HG03039 (cell line): ENCODE data around the gene CAB39L.
"Not testable (repeated sequence)": the region's sequence is repeated elsewhere in the genome, so short reads cannot be mapped to it uniquely, and the experiment has no call there.

ENCODE experiments used
- ATAC-seq: cut with Tn5 transposase; IDR thresholded peaks from one replicate; pipeline ENCODE4 v1.9.1; 2021; ENCODE audit warnings: mild to moderate bottlenecking, moderate library complexity; ENCODE audit not compliant: unreplicated experiment

CAB39L gene

GRCh38 chr13:49348751-49349150, 95.1 kb downstream of the CAB39L start:
- no peak for ATAC-seq

- ATAC-seq: no peak
These were observed 96.0 kb downstream of the CAB39L start for GRCh38 chr13:49347650-49348385.

DNA sequence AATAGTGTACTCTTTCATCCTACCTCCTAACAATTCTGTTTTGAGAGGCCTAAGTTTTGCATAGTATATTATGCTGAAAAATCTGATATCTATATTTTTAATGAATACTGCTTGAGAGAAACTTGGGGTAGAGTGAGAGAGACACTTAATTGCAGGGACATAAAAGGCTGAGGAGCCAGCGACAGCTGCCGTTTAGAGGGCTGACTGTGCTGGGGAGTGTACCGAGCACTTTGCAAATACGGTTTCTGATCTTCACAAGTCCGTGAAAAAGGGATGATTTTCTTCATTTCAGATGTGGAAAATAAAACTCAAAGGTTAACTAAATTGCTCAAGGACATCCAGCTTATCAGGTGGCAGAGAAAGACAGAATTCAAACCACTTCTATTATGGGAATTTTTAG, 97.4 kb downstream of the CAB39L start:
- no peak for ATAC-seq

GRCh38 chr13:49343731-49344130, 100.1 kb downstream of the CAB39L start:
- ATAC-seq: no peak

DNA sequence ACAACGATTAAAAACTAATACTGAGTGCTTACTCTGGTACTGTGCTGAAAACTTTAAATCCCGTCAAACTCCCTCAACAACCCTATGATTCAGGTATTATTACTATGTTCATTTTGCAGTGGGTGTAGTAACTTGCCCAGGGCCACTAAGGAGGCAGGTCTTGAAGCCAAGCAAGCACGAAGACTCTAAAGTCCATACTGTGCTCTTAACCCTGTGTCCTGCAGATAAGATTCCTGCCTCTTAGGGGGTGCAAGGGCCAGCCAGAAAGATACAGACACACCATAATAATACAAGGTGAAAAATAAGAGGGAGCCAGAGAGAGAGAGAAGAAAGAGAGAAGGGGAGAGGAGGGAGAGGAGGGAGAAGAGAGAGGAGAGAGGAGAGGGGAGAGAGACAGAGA, 100.6 kb downstream of the CAB39L start:
- ATAC-seq: no peak

DNA sequence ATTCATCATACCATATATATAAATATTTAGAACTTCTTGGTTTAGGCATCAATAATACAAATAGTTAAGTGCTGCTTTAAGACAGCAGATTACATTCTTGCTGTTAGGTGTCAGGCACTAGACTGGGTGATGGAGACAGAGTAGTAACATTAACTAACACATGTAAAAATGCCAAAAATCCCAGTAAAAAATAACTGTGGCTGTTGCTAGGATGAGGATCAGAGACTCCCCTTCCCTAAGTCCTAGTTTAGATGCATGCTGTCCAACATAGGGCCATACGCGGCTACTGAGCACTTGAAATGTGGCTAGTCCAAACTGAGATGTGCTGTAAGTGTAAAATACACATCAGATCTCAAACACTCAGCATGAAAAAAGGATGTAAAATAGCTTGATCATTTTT, 101.4 kb downstream of the CAB39L start:
- ATAC-seq: no peak

- no peak for ATAC-seq
These were observed 101.9 kb downstream of the CAB39L start for GRCh38 chr13:49341941-49342340.

DNA sequence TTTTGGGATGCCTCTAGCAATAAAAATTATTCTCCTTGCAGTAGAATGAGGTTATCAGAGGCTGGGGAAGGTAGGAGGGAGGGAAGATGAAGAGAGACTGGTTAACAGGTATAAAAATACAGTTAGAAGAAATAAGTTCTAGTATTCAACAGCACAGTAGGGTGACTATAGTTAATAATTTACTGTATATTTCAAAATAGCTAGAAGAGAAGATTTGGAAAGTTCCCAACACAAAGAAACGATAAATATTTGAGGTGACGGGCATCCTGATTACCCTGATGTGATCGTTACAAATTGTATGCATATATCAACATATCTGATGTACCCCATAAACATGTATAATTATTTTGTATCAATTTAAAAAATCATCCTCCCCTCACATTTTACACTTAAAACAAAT, 102.3 kb downstream of the CAB39L start:
- ATAC-seq: no peak

- no peak for ATAC-seq
These were observed 103.7 kb downstream of the CAB39L start for GRCh38 chr13:49340161-49340560.

DNA sequence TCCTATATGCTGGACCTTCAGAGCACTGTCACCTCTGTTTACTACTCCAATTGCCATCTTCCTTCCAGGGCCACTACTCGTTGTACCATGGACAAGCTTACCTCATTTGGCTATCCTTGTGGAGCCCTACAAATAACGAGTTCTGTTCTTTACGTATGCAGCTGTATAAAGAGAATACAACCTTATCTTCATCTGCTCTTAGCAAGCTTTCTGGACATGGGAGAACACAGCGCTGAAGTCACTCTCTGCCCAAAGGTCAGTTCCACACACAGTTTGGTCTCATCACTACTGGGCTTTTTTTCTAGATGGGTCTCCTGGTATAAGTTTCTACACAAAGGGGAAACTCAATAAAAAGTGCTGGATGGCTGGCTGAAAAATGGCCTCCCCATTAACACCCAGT, 107.2 kb downstream of the CAB39L start:
- ATAC-seq: no peak

- ATAC-seq: no peak
These were observed 113.4 kb downstream of the CAB39L start for GRCh38 chr13:49330546-49330864.

GRCh38 chr13:49329831-49330545, 113.9 kb downstream of the CAB39L start:
- no peak for ATAC-seq

DNA sequence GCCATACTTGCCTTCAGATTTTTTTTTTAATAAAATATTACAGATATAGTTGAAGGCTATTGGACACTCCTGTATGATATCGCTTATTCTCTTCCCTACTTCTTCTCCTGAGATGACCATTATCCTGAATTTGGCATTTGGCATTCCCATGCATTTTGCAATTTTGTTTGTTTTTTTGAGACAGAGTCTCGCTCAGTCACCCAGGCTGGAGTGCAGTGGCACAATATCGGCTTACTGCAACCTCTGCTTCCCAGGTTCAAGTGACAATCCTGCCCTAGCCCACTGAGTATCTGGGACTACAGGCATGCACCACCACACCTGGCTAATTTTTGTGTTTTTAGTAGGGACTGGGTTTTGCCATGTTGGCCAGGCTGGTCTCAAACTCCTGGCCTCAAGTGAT, 116.7 kb downstream of the CAB39L start:
- ATAC-seq: not testable (repeated sequence)

DNA sequence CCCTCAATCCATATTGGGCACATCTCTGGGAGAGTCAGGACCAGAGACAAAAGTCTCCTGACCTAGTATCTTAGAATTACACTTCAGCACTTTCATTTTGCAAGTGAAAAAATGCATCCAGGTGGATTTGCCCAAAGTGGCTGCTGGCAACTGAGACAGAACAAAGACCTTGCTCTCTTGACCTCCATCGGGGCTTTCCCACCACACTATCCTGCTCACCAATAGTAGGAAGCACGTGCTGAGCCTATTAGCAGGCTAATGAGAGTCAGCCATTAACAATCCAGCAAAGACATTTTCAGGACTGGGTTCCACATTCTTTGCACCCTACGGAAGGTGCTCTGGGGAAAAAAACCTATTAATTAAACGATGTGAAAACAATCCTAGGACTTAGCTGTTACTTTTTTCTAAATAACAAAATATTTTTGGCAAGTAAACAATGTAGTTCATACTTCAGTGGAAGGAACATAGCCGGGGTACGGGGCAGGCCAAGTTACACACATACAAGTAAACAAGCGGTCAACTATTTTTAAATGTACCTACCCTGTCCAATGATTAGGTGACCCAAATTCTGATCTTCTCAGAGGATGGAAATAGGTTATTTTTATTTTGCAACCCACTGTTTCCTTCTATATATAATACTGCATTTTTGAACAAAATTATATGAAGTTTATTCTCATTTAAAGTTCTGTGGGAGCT, 117.5 kb downstream of the CAB39L start:
- no peak for ATAC-seq

- no peak for ATAC-seq
These were observed 120.5 kb downstream of the CAB39L start for GRCh38 chr13:49323344-49323743.

- no peak for ATAC-seq
These were observed 121.2 kb downstream of the CAB39L start for GRCh38 chr13:49322702-49323101.

DNA sequence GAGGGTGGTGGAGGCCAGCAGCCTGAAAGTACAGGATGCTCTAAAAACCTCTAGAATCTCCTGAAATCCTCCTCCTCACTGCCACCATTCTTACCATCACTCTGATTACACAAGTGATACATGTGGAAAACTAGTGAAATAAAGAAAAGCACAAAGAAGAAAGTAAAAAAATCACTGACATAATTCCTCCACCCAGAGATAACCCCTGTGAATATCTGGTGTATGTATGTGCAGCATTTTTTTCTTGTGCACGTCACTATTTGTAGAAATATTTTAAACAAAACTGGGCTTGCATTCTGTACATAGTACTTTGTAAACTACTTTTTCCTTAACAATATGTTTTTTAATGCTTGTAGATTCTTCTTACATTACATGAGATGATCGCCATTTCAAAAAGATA, 122.9 kb downstream of the CAB39L start:
- no peak for ATAC-seq

DNA sequence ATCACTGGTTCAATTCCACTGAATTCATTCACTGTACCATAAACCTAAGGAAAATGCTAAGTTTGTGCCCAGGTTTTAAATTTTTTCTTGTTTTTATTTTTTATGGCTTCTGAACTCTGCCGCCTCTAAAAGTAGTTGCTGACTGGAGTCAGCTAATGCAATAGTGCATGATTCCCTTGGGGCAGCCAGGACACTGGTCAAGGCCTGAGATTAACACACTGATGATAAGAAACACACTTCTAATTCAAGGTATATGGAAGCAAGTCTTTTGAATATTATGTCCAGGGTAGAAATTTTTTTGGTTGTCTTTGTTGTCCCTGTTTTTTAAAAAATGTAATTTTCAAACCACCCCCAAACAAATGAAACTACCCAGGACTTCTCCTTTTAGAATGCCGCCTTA, 123.9 kb downstream of the CAB39L start:
- ATAC-seq: no peak

DNA sequence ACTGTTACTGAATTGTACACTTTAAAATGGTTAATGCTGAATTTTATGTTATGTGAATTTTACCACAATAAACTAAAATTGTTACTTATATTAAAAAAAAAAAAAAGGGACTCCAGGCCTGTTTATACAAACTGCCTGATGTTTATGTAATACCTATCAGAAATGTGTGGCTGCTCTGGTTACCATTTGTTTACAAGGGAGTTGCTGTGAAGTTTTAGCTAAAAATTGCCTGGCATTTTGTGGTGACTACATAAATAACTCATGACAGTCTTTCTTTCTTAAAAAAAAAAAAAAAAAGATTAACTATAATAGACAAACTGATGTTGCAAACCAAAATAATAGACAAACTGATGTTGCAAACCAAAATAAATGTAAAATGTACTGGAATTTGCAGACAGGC, 124.3 kb downstream of the CAB39L start:
- ATAC-seq: no peak

DNA sequence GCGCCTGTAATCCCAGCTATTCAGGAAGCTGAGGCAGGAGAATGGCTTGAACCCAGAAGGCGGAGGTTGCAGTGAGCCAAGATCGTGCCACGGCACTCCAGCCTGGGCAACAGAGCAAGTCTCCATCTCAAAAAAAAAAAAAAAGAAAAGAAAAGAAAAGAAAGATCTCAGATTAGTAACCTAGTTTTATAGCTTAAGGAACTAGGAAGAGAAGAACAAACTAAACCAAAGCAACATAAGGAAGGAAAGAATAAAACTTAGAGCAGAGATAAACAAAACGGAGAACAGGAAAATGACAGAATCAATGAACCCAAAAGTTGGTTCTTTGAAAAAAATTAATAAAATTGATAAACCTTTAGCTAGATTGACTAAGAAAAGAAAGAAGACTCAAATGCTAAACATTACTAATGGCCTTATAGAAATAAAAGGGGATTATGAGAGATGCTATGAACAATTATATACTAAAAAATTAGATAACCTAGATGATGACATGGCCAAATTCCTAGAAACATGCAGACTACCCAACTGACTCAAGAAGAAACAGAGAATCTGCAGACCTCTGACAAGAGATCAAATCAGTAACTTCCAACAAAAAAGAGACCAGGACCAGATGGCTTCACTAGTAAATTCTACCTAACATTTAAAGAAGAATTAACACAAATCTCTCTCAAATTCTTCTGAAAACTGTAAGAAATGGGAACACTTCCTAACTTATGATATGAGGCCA, 127.9 kb downstream of the CAB39L start:
- no peak for ATAC-seq

DNA sequence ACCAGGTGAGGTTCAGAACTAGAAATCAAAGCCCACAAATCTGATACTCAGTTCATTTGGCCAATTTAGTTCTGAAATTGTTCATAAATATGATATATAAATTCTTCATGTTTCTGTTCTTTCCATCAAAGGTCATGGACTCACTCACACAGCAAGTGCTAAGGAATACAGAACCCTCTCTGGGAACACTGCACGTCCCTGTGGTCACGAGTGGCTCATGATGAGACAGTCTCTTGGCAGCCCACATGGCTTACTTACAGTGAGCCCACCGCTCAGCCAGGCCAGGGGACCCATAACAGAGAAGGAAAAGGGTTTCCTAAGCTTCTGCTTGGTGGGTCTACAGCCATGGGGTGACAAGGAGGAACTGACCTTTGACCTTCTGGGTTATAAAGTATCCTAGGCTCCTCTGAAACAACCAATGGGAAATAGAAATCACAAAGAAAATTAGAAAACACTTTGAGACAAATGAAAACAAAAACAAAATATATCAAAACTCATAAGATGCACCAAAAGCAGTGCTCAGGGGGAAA, 128.8 kb downstream of the CAB39L start:
- no peak for ATAC-seq
